Rectal smooth muscle tissue (tissue), 1 donor: ENCODE measurements around the gene MRPL52.

Source experiments
- H3K27ac ChIP-seq: one replicate; pipeline ENCODE4 v1.7.0; 2013; ENCODE audit warnings: low read depth, low read length, inconsistent platforms
- H3K27me3 ChIP-seq: one replicate; pipeline ENCODE4 v1.7.0; 2013; ENCODE audit warnings: low read length; ENCODE audit not compliant: control insufficient read depth, insufficient read depth
- H3K36me3 ChIP-seq: one replicate; pipeline ENCODE4 v1.7.0; 2013; ENCODE audit warnings: low read length; ENCODE audit not compliant: control insufficient read depth, insufficient read depth
- H3K4me1 ChIP-seq: one replicate; pipeline ENCODE4 v1.7.0; 2013; ENCODE audit warnings: low read length; ENCODE audit not compliant: control insufficient read depth, insufficient read depth
- H3K4me3 ChIP-seq: one replicate; pipeline ENCODE4 v1.7.0; 2013; ENCODE audit warnings: low read length
- H3K9ac ChIP-seq: one replicate; pipeline ENCODE4 v1.7.0; 2013; ENCODE audit warnings: low read length

MRPL52 gene

DNA sequence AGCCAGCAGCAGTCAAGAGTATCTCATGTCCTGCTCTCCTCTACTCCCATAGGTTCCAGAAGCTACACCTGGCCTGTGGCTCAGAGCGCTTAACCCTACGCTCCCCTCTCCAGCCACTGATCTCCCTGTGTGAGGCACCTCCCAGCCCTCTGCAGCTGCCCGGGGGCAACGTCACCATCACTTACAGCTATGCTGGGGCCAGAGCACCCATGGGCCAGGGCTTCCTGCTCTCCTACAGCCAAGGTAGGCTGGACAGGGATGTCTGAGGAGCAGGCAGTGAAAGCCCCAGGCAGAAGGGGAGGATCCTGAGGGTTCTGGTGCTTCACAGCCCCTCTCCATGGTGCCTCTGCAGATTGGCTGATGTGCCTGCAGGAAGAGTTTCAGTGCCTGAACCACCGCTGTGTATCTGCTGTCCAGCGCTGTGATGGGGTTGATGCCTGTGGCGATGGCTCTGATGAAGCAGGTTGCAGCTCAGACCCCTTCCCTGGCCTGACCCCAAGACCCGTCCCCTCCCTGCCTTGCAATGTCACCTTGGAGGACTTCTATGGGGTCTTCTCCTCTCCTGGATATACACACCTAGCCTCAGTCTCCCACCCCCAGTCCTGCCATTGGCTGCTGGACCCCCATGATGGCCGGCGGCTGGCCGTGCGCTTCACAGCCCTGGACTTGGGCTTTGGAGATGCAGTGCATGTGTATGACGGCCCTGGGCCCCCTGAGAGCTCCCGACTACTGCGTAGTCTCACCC is 45.5 kb downstream of the MRPL52 start:
- Histone ChIP-seq H3K4me3 (no peak overlapping the region), H3K4me1 (peaks cover 12% of the 10 kb centered on the region), H3K27me3 (no peaks in the 10 kb centered on the region), H3K36me3 (peaks cover 44% of the 10 kb centered on the region), H3K9ac (no peak overlapping the region), H3K27ac (no peak overlapping the region)

DNA sequence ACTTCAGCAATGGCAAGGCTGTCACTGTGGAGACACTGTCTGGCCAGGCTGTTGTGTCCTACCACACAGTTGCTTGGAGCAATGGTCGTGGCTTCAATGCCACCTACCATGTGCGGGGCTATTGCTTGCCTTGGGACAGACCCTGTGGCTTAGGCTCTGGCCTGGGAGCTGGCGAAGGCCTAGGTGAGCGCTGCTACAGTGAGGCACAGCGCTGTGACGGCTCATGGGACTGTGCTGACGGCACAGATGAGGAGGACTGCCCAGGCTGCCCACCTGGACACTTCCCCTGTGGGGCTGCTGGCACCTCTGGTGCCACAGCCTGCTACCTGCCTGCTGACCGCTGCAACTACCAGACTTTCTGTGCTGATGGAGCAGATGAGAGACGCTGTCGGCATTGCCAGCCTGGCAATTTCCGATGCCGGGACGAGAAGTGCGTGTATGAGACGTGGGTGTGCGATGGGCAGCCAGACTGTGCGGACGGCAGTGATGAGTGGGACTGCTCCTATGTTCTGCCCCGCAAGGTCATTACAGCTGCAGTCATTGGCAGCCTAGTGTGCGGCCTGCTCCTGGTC is 46.1 kb downstream of the MRPL52 start:
- Histone ChIP-seq H3K27me3 (no peaks in the 10 kb centered on the region), H3K27ac (no peak overlapping the region), H3K36me3 (peaks cover 44% of the 10 kb centered on the region), H3K4me3 (no peak overlapping the region), H3K4me1 (peaks cover 8% of the 10 kb centered on the region), H3K9ac (no peak overlapping the region)

DNA sequence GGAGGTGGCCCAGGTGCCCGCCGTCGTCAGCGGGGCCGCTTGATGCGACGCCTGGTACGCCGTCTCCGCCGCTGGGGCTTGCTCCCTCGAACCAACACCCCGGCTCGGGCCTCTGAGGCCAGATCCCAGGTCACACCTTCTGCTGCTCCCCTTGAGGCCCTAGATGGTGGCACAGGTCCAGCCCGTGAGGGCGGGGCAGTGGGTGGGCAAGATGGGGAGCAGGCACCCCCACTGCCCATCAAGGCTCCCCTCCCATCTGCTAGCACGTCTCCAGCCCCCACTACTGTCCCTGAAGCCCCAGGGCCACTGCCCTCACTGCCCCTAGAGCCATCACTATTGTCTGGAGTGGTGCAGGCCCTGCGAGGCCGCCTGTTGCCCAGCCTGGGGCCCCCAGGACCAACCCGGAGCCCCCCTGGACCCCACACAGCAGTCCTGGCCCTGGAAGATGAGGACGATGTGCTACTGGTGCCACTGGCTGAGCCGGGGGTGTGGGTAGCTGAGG is 47.4 kb downstream of the MRPL52 start:
- Histone ChIP-seq H3K36me3 (peaks cover 44% of the 10 kb centered on the region), H3K9ac (no peak overlapping the region), H3K4me3 (no peak overlapping the region), H3K4me1 (peaks cover 6% of the 10 kb centered on the region), H3K27me3 (no peaks in the 10 kb centered on the region), H3K27ac (no peak overlapping the region)

DNA sequence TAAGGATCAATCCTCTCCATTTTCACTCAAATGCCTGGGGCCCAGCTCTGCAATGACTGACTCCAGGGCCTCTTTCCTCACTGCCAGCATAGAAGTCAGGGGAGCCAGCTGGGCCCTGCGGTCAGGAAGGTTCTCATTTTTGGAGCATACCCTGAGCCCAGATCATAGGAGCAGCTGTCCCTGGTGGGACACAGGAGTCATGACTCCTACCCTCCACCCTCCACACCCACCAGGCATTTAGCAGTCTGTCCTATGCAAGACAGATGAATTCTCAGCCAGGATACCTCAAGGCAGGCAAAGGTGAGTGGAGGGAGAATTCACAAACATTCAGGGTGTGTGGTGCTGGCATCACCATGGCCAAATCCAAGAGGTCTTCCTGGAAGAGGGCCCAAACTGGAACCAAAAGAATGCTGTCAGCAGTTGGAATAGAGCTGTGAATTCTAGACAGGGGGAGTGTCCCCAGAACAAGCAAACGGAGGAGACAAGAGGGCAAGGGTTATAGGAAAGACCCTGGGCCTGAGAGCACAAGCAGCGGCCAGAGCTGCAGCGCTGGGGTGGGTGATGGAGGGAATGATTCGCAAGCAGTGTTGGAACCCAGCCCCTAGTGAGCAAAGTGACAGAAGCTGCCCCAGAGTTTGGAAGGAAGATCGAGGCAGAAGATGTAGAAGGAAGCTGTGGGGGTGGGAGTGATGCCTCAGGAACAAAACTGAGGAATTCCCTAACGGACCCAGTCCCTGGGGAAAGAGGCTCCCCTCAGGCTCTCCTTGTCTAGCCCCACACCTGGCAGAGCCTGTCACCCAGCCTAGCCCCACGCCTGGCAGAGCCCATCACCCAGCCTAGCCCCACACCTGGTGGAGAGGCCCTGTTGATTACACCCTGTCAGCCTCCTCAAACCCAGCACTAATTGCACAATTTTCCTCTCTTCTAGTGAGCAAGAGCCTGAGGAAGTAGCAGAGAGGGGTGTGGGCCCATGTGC is 48.9 kb downstream of the MRPL52 start:
- Histone ChIP-seq H3K27me3 (no peaks in the 10 kb centered on the region), H3K27ac (no peak overlapping the region), H3K9ac (no peak overlapping the region), H3K36me3 (peaks cover 44% of the 10 kb centered on the region), H3K4me3 (no peak overlapping the region), H3K4me1 (no peaks in the 10 kb centered on the region)

DNA sequence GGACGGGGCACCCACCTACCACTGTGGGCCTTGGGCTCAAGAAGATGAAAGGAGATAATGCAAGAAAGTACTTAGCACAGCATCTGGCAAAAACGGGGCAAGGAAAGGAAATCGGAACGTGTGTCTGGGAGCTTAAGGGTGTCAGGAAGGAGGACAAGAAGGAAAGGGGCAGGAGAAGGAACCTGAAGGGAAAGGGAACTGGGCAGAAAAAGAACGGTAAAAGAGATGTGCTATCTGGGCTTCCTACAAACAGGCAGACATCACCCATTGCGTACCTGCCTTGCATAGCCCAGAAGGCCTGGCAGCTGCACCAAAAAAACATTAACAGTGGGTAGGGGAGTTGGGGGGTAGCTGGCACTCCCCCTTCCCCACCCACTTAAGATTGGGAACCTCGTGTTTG is 52.4 kb downstream of the MRPL52 start:
- Histone ChIP-seq H3K4me3 (no peak overlapping the region), H3K27ac (no peak overlapping the region), H3K4me1 (no peaks in the 10 kb centered on the region), H3K9ac (no peak overlapping the region), H3K36me3 (peaks cover 17% of the 10 kb centered on the region), H3K27me3 (no peaks in the 10 kb centered on the region)

DNA sequence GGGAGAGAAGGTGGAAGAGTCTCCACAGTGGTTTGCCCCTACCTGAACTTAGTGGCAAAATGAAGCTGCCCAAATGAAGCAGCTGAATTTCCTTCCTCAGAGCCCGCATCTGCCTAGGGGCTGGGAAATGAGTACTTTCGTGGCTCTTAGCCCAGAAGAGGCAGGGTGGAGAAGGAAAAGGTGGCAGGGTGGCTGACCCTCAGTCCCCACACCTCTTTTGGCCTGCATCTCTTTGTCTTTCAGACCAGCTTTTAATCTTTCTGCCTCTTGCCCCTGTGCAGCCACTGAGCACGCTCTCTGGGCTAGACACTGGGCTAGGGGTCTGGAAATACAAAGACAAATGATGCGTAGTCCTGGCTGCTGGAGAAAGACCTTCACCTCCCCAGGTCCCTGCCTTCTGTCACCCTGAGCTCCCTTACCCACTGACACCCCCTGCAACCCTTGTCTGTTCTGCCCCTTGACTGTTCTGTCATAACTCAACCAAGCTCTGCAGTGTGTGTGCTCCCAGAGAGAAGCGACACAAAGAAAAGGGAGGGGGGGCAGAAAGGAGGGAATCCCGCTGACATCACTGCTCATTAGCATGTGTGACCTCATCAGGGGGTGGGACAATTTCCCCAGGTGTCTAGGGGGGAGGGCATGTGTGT is 53.0 kb downstream of the MRPL52 start:
- no peak overlapping the region for H3K4me3 ChIP-seq
- H3K27ac ChIP-seq = no peak overlapping the region
- no peaks in the 10 kb centered on the region for H3K4me1 ChIP-seq
- H3K9ac ChIP-seq = no peak overlapping the region
- H3K27me3 ChIP-seq = no peaks in the 10 kb centered on the region
- peaks cover 11% of the 10 kb centered on the region for H3K36me3 ChIP-seq

DNA sequence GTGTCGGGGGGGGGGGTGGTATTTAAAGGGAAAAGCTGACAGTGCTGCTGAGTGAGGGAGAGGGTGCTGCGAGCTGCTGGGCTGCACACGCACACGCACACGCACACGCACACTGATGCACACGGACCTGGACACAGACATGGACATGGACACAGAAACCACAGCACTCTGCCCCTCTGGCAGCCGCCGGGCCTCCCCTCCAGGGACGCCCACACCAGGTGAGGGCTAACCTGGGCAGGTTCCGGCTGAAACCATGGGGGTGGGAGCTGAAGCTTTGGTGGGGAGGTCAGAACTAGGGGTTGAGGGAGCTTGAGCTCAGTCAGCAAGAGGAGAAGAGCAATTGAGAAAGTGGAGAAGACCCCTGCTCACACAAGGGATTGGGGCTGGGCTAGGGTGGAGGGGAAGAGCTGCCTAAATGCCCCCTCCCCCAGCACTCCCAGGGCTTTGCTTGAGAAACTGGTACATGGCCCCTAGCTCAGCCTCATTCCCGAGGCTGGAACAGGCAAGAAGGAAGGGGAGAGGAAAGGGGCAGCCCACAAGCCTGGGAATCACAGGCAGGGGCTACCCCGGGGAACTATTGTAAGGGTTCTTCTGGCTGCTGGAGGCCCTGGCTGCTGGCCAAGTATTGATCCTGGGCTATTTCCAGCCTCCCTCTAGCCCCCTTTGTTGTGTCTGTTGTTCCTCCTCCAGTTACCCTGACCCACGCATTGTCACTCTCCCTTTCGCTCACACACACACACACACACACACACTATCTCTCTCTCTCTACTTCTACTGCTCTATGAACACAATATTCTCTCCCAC is 53.7 kb downstream of the MRPL52 start, which contains the start of gene REM2:
REM2 (plus strand) TSS at position 50 of the 804 bp plus-strand sequence; CDS start at position 116, 66 bp downstream.
- Histone ChIP-seq H3K4me1 (no peaks in the 10 kb centered on the region), H3K36me3 (peaks cover 4% of the 10 kb centered on the region), H3K4me3 (no peak within 1 kb of the TSS), H3K27ac (no peak within 1 kb of the TSS), H3K9ac (no peak within 1 kb of the TSS), H3K27me3 (no peaks in the 10 kb centered on the region)

DNA sequence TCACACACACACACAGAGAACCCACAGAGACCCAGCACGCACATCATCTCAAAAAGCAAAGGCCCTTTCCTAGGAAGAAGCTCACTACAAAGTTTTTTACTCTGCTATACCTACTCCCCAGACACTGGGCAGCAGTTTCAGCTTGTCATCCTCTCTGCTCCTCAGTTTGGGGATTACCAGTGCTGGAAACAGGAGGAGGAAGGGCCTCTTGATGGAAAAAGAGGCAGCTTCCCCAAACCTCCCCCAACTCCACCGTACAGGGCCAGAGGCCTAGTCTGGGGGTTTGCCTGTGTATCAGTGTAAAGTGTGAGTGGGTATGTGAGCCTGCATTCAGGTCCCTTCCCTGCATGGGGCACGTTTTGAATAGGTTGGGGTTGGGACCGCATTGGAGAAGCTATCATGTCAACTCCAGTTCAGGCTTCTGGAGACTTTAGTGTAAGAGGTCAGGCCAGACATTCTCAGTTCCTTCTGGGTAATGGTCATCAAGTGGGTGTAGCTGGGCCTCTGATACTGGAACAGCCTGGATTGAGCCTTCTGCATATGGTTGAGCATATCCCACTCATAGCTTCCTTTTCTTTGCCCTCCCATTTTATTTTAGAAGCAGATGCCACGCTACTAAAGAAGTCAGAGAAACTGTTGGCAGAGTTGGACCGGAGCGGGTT is 54.5 kb downstream of the MRPL52 start:
- Histone ChIP-seq H3K27ac (no peak overlapping the region), H3K4me1 (no peaks in the 10 kb centered on the region), H3K27me3 (no peaks in the 10 kb centered on the region)

More for the DNA sequence above, 54.5 kb downstream of the MRPL52 start:
- Histone ChIP-seq H3K9ac (no peak overlapping the region), H3K4me3 (no peak overlapping the region), H3K36me3 (no peaks in the 10 kb centered on the region)
